ENCODE data around the gene RPS27. TPM values are rescaled to one million over a fixed set of nuclear protein-coding genes. Genes with fewer than 3 reads are reported as not detected.
"Not testable (repeated sequence)": the region's sequence is repeated elsewhere in the genome, so short reads cannot be mapped to it uniquely, and the experiment has no call there.

RPS27 gene
- total RNA-seq, 1 donor from 2014 or later: 3,415 TPM

GRCh38 chr1:154019269-154019668 is 28.7 kb downstream of the RPS27 start:
- Histone ChIP-seq H3K79me2 (ENCODE audit: low read depth) (no peaks in the 10 kb centered on the region), H3K9me3 (ENCODE audit: low read depth) (no peaks in the 10 kb centered on the region), H2AFZ (replicated peaks) (no peak overlapping the region), H3K4me1 (no peaks in the 10 kb centered on the region), H3K9ac (no peak overlapping the region), H3K4me2 (no peak overlapping the region), H3K27me3 (no peaks in the 10 kb centered on the region), H3F3A (ENCODE audit: low read depth) (no peaks in the 10 kb centered on the region), H3K36me3 (no peaks in the 10 kb centered on the region), H3K27ac (no peak overlapping the region), H3K4me3 (no peak overlapping the region), H4K20me1 (ENCODE audit: low read depth) (no peaks in the 10 kb centered on the region)
- Mint-ChIP-seq H3K27ac (no peak overlapping the region), H3K27me3 (ENCODE audit: insufficient read depth, low read depth) (peaks cover 6% of the 10 kb centered on the region), H3K4me3 (no peak overlapping the region), H3K36me3 (no peaks in the 10 kb centered on the region), H3K4me1 (no peaks in the 10 kb centered on the region), H3K9me3 (no peaks in the 10 kb centered on the region)
- no peak for TF ChIP-seq EZH2phosphoT487 (IDR thresholded peaks at IDR 0.05)
- TF ChIP-seq EZH2 (IDR thresholded peaks at IDR 0.05): no peak
- no peak for TF ChIP-seq CTCF (IDR thresholded peaks at IDR 0.05)
- no peak for DNase-seq (ENCODE audit: low spot score)

- no peaks in the 10 kb centered on the region for H3K36me3 Mint-ChIP-seq
- H4K20me1 ChIP-seq (ENCODE audit: low read depth): no peaks in the 10 kb centered on the region
- TF ChIP-seq EZH2 (IDR thresholded peaks at IDR 0.05) (no peak), CTCF (IDR thresholded peaks at IDR 0.05) (no peak), EZH2phosphoT487 (IDR thresholded peaks at IDR 0.05) (no peak)
- H3K9ac ChIP-seq: no peak overlapping the region
- H3K9me3 ChIP-seq (ENCODE audit: low read depth): no peaks in the 10 kb centered on the region
- peaks cover 6% of the 10 kb centered on the region for H3K27me3 Mint-ChIP-seq (ENCODE audit: insufficient read depth, low read depth)
- H3K4me3 ChIP-seq: no peak overlapping the region
- no peak overlapping the region for H2AFZ ChIP-seq (replicated peaks)
- no peak overlapping the region for H3K4me2 ChIP-seq
- no peaks in the 10 kb centered on the region for H3K27me3 ChIP-seq
- H3F3A ChIP-seq (ENCODE audit: low read depth): no peaks in the 10 kb centered on the region
- no peak overlapping the region for H3K4me3 Mint-ChIP-seq
- H3K36me3 ChIP-seq: no peaks in the 10 kb centered on the region
- H3K79me2 ChIP-seq (ENCODE audit: low read depth): no peaks in the 10 kb centered on the region
- no peak overlapping the region for H3K27ac Mint-ChIP-seq
- no peaks in the 10 kb centered on the region for H3K4me1 Mint-ChIP-seq
- no peak for DNase-seq (ENCODE audit: low spot score)
- no peaks in the 10 kb centered on the region for H3K9me3 Mint-ChIP-seq
- H3K4me1 ChIP-seq: no peaks in the 10 kb centered on the region
- H3K27ac ChIP-seq: no peak overlapping the region
These were observed 29.4 kb downstream of the RPS27 start for GRCh38 chr1:154019940-154020339.

- not testable (repeated sequence) for H3K36me3 Mint-ChIP-seq; H3K27me3 Mint-ChIP-seq (ENCODE audit: insufficient read depth, low read depth); H3K79me2 ChIP-seq (ENCODE audit: low read depth); H4K20me1 ChIP-seq (ENCODE audit: low read depth); H3K4me1 ChIP-seq; H3K9me3 Mint-ChIP-seq; H3K9me3 ChIP-seq (ENCODE audit: low read depth); H3K4me1 Mint-ChIP-seq; H3K27ac Mint-ChIP-seq; H3K27ac ChIP-seq; H3K36me3 ChIP-seq; H3F3A ChIP-seq (ENCODE audit: low read depth); DNase-seq (ENCODE audit: low spot score); H3K27me3 ChIP-seq; H3K9ac ChIP-seq; H2AFZ ChIP-seq (replicated peaks); H3K4me2 ChIP-seq; H3K4me3 Mint-ChIP-seq; H3K4me3 ChIP-seq
These were observed 43.1 kb downstream of the RPS27 start for GRCh38 chr1:154033697-154034096.

Small RNA genes within 50 kb of the gene (microRNA-seq; reads per million reads assigned to microRNA genes)
- gene MIR6737: not detected

Small RNA genes within 50 kb of the gene (small RNA-seq; reads per million reads assigned to genes)
- gene MIR6737: 0.07 reads per million
- not detected for gene RNU6-179P

Other genes starting within 250 kb of the RPS27 start
- 8.2 and 10.1 TPM in 2 replicates for gene SLC27A3, start 215.4 kb upstream of the RPS27 start, total RNA-seq (ENCODE audit: low replicate concordance)
- 14.8 and 16.8 TPM in 2 replicates for gene GATAD2B, start 67.8 kb upstream of the RPS27 start, total RNA-seq (ENCODE audit: low replicate concordance)
- 2.7 and 11.6 TPM in 2 replicates for gene DENND4B, start 44.0 kb upstream of the RPS27 start, total RNA-seq (ENCODE audit: low replicate concordance)
- 6.7 and 14.2 TPM in 2 replicates for gene CRTC2, start 32.1 kb upstream of the RPS27 start, total RNA-seq (ENCODE audit: low replicate concordance)
- gene SLC39A1, start 27.2 kb upstream of the RPS27 start, total RNA-seq (ENCODE audit: low replicate concordance): 73.2 and 131 TPM in 2 replicates
- gene CREB3L4, start 22.9 kb upstream of the RPS27 start, total RNA-seq (ENCODE audit: low replicate concordance): 33.8 and 39.7 TPM in 2 replicates
- gene JTB, start 13.1 kb upstream of the RPS27 start, total RNA-seq (ENCODE audit: low replicate concordance): 47.7 and 94.7 TPM in 2 replicates
- 14.3 and 15.1 TPM in 2 replicates for gene RAB13, start 4.4 kb upstream of the RPS27 start, total RNA-seq (ENCODE audit: low replicate concordance)
- not detected in 2 replicates for gene NUP210L, start 164.3 kb downstream of the RPS27 start, total RNA-seq (ENCODE audit: low replicate concordance)
- 408 and 596 TPM in 2 replicates for gene TPM3, start 201.3 kb downstream of the RPS27 start, total RNA-seq (ENCODE audit: low replicate concordance)
- gene CFAP141, start 215.6 kb downstream of the RPS27 start, total RNA-seq (ENCODE audit: low replicate concordance): not detected in 2 replicates
- gene UBAP2L, start 230.2 kb downstream of the RPS27 start, total RNA-seq (ENCODE audit: low replicate concordance): 135 and 148 TPM in 2 replicates

Measured in neural progenitor cell (in vitro differentiated cells).